MM.1S (cell line): ENCODE results near the gene SP140L.

Source experiments
- CTCF ChIP-seq: fragments of 300-600 bp; sonication (generic); IDR thresholded peaks from 2 replicates; pipeline ENCODE4 v1.5.1; 2016; ENCODE audit warnings: antibody characterized with exemption, low read length, mixed read lengths
- EZH2 ChIP-seq: fragments of 300-600 bp; sonication (generic); optimal IDR thresholded peaks from 2 replicates; pipeline ENCODE3; 2017; ENCODE audit warnings: low read depth, mild to moderate bottlenecking, antibody characterized with exemption, low read length, mixed read lengths

GRCh38 chr2:230306474-230306873 lies 20.5 kb upstream of the SP140L start:
- TF ChIP-seq EZH2 (no peak), CTCF (no peak)
